Left kidney (tissue), 8 donors: ENCODE results near the gene RERE. TPM values are rescaled to one million over a fixed set of nuclear protein-coding genes. Genes with fewer than 3 reads are reported as not detected.

ENCODE experiments used
- DNase-seq: peaks from one replicate; pipeline ENCODE4 v3.0.0-alpha.2; 2013
- long read RNA-seq, 8 donors: transcript quantifications; one replicate each; lab custom pipeline, GENCODE V29; 2026
- polyA plus RNA-seq: library from polyadenylated mRNA; unstranded; fragments of 120-200 nt; gene quantifications from one replicate; pipeline ENCODE4 v1.2.1, GENCODE V29; 2013; ENCODE audit not compliant: insufficient read length

RERE gene
- 163 TPM for polyA plus RNA-seq
- long read RNA-seq, donor 1, partial matches to known transcripts, result 144 of 147 reads
- long read RNA-seq, donor 1, other reads (novel, unspliced or antisense), result 0 of 147 reads
- long read RNA-seq, donor 2, partial matches to known transcripts, result 57 of 58 reads
- long read RNA-seq, donor 2, other reads (novel, unspliced or antisense), result 0 of 58 reads
- long read RNA-seq, donor 3, partial matches to known transcripts, result 36 of 36 reads
- long read RNA-seq, donor 3, other reads (novel, unspliced or antisense), result 0 of 36 reads
- long read RNA-seq, donor 4, partial matches to known transcripts, result 0 of 1 reads
- long read RNA-seq, donor 4, other reads (novel, unspliced or antisense), result 0 of 1 reads
- long read RNA-seq, donor 5, partial matches to known transcripts, result 5 of 33 reads
- long read RNA-seq, donor 5, other reads (novel, unspliced or antisense), result 28 of 33 reads
- long read RNA-seq, donor 6, partial matches to known transcripts, result 33 of 33 reads
- long read RNA-seq, donor 6, other reads (novel, unspliced or antisense), result 0 of 33 reads
- long read RNA-seq, donor 7, full-length matches to known transcripts, result 2 of 63 reads
- long read RNA-seq, donor 7, partial matches to known transcripts, result 56 of 63 reads
- long read RNA-seq, donor 7, other reads (novel, unspliced or antisense), result 5 of 63 reads
- long read RNA-seq, donor 8, full-length matches to known transcripts, result 4 of 11 reads
- long read RNA-seq, donor 8, partial matches to known transcripts, result 7 of 11 reads
- long read RNA-seq, donor 8, other reads (novel, unspliced or antisense), result 0 of 11 reads

- peak; percentile 94 for DNase-seq
Observed at GRCh38 chr1:8817412-8818324, at the start of gene RERE. TSS of gene RERE (minus strand) at chr1:8817640.

- no peak for DNase-seq
Observed at GRCh38 chr1:8866792-8867415, 49.5 kb upstream of the RERE start.

GRCh38 chr1:8866173-8866791 lies 48.8 kb upstream of the RERE start:
- no peak for DNase-seq

DNA sequence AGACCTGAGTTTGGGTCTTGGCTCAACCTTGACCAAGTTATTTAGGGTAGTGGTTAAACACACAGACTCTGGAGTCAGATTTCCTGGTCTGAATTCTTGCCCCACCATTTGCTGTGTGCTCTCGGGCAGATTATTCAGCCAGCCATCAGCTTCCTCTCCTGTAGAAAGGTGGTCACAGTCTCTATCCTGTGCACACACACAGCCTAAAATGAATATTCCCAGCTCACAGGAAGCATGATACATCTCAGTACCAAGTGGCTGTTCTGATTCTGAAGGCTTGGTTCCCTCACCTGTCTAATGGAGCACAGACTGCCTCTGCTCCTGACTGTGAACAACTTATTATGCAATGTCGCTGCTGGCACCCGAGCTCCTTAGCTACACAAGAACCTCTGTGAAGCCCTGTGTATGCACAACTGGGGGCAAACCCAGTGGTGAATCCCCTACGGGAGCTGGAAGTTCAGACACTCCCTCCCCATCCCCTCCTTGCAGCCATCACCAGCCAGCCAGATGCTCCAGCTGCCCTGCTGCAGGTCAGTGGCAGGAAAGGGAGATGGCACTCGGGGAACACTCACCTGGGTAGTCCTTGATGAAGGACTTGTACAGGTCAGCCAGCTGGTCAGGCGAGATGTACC lies 47.4 kb upstream of the RERE start:
- no peak for DNase-seq

DNA sequence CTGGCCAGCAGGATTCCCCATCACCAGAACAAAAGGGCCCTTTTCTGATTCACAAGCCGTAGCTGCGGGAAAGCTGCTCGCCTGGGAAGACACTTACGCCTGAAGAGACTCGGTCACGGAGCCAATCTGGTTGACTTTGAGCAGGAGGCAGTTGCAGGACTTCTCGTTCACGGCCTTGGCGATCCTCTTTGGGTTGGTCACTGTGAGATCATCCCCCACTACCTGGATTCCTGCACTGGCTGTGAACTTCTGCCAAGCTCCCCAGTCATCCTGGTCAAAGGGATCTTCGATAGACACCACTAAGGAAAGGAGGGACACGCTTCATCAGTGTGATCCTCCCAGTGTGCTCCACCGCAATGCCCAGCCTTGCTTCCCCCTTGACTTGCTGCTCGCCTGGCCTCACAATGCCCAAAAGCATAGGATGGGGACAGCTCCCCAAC lies 46.4 kb upstream of the RERE start:
- DNase-seq, result no peak

DNA sequence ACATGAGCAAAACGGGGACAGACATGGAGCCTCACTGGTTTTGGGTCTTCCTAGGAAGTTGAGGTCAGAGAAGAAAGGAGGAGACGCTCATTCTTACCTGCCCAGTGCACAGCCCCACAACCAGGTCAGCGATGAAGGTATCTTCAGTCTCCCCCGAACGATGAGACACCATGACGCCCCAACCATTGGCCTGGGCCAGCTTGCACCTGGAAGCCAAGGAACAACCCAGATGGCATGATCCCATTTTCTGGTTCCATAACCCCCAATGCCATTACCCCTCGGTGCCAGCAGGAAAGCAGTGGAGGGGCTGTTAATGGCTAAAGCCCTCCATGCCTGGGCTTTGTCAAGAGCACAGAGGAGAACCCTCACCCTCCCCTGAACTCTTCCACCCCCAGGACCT lies 45.7 kb upstream of the RERE start:
- no peak for DNase-seq

GRCh38 chr1:8862528-8862927 lies 45.1 kb upstream of the RERE start:
- no peak for DNase-seq

DNA sequence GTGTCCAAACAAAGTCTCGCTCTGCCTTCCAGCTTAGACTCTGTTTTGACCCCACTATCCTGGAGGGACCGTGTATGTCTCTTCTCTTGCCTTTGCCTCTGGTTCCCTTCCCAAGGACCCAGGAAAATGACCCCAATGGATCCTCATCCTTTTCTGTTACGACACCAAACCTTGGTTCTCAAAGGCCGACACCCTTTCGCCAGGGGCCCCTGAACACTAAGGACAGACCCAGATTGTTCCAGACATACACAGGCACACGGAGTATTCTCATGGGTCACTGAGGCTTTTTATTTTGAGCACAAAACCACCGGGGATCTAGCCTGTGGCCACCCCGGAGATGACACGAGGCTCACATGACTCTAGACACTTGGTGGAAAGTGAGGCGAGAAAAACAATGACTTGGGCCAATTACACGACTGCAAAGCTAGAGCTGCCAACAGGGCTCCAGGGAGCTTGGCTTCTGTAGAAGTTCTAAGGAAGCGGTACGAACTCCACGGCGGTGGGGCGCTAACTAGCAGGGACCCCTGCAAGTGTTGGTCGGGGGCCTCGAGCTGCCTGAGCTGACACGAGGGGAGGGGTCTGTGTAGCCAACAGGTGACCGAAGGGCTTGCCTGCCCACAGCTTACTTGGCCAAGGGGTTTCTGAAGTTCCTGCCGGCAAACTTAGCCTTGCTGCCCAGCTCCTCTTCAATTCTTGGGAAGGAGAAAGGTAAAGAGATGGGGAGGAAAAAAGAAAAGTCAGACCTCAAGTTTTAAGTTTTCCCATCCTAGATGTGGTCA lies 43.5 kb upstream of the RERE start:
- no peak for DNase-seq

- peak; percentile 78 for DNase-seq
Observed at GRCh38 chr1:8858888-8859706, 41.7 kb upstream of the RERE start.

DNA sequence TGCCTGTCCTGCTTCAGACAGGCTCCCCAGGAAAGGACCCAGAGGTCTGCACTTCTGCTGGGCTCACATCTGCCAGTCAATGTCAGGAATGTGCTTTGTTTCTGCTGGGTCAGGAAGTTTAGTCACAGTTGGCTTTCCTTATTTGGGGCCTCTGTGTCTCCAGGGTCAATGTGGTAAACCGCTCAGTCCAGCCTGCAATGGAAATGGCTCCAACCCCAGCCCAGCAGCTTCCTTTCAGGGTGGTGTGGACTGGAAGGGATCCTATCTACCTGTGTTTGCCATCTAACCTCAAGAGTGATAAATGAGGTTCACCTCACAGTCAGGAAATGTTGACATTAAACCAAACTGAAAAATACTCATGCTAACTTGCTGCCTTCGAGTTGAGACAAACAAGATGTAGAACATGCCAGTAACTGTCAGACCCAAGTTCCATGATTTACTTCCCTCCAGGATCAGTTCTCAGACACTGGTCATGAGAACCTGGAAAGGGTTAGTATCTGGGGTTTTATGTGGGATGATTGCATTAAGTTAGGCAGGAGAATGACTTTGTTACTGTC lies 40.8 kb upstream of the RERE start:
- no peak for DNase-seq

GRCh38 chr1:8856689-8857412 lies 39.4 kb upstream of the RERE start:
- no peak for DNase-seq

DNA sequence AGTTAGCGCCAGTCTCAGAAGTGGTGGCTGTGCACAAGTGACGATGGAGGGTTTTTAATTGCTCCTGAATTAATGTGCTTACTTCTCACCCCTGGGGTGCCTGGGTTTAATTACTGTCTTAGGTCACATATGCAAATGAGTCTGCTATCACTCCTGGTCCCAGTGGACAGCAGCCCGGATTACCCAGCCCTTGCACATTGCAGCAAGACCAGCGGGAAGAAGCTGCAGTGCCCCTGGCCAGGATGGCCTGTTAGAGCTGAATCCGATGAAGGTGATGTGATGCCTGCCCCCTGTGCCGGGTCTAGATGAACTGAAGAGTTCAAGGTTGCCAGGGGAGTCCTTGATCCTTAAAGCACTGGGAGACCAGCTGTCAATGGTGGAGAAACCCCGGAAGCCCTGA lies 36.8 kb upstream of the RERE start:
- DNase-seq, result no peak

DNA sequence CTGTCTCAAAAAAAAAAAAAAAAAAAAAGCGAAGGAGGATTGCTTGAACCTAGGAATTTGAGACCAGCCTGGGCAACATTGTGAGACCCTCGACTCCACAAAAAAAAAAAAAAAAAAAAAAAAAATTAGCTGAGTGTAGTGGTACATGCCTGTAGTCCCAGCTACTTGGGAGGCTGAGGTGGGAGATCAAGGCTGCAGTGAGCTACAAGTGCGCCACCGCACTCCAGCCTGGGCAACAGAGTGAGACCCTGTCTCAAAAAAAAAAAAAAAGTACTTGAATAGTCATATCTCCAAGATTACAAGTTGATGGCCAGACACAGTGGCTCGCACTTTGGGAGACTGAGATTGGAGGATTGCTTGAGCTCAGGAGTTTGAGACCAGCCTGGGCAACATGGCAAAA lies 33.6 kb upstream of the RERE start:
- no peak for DNase-seq

GRCh38 chr1:8848663-8849386 lies 31.4 kb upstream of the RERE start:
- DNase-seq, result peak; percentile 89

DNA sequence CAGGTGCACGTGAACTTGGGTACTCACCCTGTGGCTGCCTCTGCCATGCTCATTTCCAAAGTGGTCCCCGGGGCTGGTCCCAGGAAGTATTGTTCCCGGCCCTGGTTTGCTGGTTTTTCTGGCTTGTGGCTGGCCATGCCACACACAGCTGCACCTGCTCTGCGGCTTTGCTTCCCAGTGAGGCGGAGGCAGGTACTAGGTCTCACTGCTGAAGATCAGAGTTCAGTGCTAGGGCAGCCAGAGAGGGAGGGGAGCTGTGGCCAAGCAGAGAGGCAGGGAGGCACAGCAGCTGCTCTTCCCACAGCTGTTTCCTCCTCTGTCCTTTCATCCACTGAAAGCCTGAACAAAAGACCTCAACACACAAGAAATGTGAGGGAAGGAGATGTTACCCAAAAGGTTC lies 30.6 kb upstream of the RERE start:
- no peak for DNase-seq

DNA sequence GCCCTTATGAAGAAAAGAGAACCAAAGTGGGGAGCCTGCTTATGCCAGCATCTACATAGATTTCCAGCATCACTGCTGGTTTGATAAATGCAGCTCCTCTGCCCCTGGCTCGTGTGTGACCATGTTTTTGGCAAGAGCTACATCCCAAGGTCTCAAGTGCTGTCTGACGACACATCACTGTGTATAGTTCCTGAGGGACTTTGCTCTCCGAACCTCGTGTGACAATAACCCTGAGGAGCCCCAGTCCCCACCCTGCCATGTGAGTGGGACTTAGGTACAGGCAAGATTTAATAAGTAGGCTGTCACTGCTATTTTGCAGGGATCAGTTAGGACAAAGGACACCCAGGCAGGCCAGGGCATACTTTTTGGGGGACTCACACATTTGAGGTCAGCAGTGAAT lies 28.8 kb upstream of the RERE start:
- no peak for DNase-seq
